SH-SY5Y (cell line): ENCODE results near the gene KANSL1.

Source experiments
- GATA2 ChIP-seq: IDR thresholded peaks from 2 replicates; pipeline ENCODE4 v1.6.1; 2011; ENCODE audit warnings: mild to moderate bottlenecking, low read depth, low read length
- GATA3 ChIP-seq: IDR thresholded peaks from 2 replicates; pipeline ENCODE4 v1.6.1; 2011; ENCODE audit warnings: low read depth, mild to moderate bottlenecking, low read length, moderate library complexity

The KANSL1 gene

DNA sequence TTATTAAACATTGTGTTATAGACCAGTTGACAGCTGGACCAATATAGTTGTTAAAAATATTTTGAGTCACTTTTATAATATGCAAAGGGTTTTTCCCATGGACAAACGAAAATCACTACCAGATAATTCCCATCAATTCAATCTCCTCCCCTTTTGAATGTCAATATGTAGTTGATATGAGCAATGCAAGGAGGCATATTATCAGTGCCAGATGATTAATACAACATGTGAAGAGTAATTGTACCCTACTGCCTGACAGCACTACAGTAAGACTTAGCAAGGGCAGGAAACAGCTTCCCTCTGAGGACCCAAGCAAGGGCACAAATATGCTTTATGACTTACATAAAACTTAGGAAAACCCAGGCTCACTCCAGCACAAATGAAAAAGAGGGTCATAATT lies 17.3 kb downstream of the KANSL1 start:
- no peak for TF ChIP-seq GATA3
- TF ChIP-seq GATA2, result no peak

DNA sequence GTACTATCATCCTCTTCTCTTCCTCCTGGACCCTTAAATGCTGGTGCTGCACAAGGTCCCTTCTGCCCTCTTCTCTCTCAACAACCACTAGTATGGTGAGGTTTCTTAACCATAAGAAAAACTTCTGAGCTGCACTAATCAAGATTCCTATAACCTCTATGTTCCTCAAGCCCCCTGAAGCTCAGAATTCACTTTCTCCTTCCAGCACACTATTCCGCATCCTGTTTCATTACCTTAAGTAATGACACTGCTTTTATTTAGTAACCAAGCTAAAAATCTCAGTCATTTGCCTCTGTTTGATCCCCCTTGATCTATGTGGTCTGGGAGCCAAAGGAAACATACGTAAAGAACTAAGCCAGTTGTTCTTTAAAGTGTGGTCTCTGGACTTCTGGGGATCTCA lies 20.1 kb downstream of the KANSL1 start:
- TF ChIP-seq GATA2, result no peak
- no peak for TF ChIP-seq GATA3

DNA sequence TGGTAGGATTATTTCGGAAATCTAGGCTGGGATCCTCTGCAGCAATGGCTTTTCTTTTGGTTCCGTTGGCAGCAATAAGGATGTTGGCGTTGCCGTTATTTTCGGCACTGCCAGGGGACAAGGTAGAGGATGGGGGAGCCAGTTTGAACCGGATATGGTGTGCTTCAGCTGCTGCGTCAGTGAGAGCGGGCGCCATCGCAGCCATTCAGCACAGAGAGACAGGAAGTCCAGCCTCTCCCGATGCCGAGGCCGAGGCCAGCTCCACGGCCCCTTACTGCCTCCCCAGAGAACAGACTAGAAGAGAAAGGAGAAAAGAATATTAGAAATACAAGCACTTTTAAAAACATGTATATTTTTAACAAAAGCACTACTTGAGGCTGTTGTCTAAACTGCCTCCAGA lies 21.3 kb downstream of the KANSL1 start:
- no peak for TF ChIP-seq GATA2
- TF ChIP-seq GATA3, result no peak

DNA sequence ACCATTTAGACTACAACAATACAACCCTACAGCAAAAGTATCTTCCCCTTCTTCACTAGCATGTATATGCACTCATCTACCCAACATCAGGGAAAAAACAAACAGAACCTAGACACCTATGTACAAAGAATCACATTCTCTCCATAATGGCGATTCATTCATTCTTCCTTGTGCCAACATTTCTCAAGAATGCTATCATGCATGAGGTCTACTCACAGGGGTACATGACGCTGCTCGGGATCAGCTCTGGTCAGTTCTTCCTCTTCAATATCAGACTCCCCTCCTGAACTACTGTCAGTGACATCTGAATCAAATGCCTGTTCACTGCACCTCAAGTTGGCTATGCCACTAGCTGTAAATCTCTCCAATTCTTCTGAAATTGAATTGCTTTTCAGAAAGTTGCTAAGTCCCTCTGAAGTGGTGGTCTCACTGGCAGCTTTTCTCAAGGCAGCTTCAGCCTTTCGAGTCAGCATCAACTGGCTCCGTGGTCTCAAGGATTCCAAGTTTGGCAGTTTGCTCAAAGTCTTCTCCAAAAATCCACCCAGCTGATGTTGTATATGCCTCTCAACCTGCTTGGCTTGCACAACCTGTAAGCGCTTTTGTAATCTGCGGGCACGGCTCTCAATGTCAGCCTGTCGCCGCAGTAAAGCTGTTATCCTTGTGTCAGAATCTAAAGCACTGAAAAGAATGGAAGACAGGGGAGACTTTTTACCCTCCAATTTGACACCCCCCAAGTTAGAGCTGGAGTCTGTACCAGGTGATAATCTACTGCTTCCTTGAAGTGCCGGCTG lies 22.4 kb downstream of the KANSL1 start:
- TF ChIP-seq GATA3, result no peak
- no peak for TF ChIP-seq GATA2

- TF ChIP-seq GATA2 (no peak), GATA3 (no peak)
Measured at GRCh38 chr17:46169913-46170638, 23.2 kb downstream of the KANSL1 start.

DNA sequence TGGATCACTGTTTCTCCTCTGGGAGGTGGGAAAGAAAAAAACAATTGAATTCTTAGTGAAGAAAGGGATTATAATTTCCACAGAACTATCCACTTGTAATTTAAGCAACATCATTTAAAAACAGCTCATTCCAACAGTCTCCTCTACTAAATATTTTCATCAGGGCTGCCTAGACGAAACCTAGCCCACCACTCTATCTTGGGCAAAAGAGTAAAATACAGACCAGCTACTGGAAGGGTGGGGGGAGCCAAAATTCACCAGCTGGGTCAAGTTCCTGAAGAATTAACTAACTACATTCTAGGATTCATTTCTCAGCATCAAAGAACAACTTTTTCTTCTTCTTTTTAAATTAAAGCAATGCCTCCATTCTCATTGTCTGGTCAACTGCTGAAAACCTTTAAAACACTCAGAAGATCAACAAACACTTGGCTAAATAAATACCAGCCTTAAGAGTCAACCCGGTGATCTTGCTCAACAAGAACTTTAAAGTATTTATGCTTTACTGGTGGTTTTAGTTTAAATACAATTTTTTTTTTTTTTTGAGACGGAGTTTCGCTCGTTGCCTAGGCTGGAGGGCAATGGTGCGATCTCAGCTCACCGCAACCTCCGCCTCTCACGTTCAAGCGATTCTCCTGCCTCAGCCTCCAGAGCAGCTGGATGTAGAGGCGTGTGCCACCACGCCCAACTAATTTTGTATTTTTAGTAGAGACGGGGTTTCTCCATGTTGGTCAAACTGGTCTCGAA lies 25.2 kb downstream of the KANSL1 start:
- no peak for TF ChIP-seq GATA3
- TF ChIP-seq GATA2, result no peak

DNA sequence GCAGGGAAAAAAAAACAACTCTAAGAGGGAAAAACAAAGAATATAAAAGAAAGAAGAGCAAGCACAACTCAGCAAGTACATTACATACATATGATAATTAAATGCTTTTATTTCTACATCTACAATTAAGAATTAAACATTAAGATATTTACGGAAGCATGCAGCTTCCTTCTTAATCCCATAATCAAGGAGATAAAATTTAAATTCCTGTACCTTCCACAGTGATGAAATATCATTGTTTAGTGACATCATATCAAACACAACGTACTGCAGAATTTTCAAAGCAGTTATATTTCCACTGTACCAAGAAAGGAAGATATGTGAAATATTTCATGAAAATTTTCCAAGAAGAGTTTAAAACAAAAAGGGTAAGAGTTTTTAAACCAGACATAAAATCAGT lies 26.0 kb downstream of the KANSL1 start:
- TF ChIP-seq GATA2, result no peak
- TF ChIP-seq GATA3, result no peak

- TF ChIP-seq GATA2 (no peak), GATA3 (no peak)
Measured at GRCh38 chr17:46166692-46167249, 26.5 kb downstream of the KANSL1 start.

- TF ChIP-seq GATA3 (no peak), GATA2 (no peak)
Measured at GRCh38 chr17:46163929-46164594, 29.2 kb downstream of the KANSL1 start.

DNA sequence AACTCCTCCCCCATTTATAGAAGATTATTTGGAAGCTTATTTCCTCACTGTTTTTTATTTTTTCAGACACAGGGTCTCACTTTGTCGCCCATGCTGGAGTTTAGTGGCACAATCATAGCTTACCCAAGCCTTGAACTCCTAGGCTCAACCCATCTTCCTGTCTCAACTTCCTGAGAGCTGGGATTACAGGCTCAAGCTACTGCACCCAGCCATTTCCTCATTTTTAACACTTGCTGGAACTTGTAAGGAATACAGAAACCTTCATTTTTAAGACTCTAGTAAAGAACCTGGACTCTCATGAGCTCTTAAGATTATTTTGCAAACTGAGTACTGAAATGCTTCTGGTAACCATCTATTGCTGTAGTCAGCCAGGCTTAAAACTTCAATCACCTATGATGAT lies 29.9 kb downstream of the KANSL1 start:
- TF ChIP-seq GATA3 (no peak), GATA2 (no peak)

DNA sequence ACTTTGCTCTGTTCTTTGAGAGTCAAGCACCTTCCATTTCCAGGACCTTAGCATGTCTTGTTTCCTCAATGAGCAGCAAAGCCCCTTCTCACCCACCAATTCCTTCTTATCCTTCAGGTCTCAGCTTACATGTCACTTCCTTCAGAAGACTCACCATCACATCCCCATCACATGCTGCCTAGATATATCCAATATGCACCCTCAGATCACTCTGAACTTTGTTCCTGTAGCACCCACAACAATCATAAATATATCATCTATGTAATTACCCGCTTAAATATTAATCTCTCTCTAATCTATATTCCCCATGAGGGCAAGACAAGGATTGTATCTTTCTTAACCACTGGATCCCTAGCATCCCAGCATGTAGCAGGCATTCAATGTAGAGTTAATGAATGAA lies 30.4 kb downstream of the KANSL1 start:
- TF ChIP-seq GATA2 (no peak), GATA3 (no peak)

- TF ChIP-seq GATA3 (no peak), GATA2 (no peak)
Measured at GRCh38 chr17:46160169-46160568, 33.1 kb downstream of the KANSL1 start.

- TF ChIP-seq GATA3 (no peak), GATA2 (no peak)
Measured at GRCh38 chr17:46159686-46160085, 33.5 kb downstream of the KANSL1 start.
